ENCODE results near the gene BCL11A. TPM values are rescaled to one million over a fixed set of nuclear protein-coding genes. Genes with fewer than 3 reads are reported as not detected.

BCL11A gene
- total RNA-seq, 1 experiment from 2014 or later = 1.3 TPM

- peaks cover 5% of the 10 kb centered on the region for H3K4me1 ChIP-seq (ENCODE audit: insufficient read depth, low read length, poor library complexity, severe bottlenecking)
- no peak overlapping the region for H3K4me3 ChIP-seq (ENCODE audit: low read depth, low read length, poor library complexity, severe bottlenecking)
- ChIA-PET CTCF (no interaction called here), POLR2A (ENCODE audit: low non-redundant PET) (no interaction called here)
- no peak overlapping the region for H3K27ac ChIP-seq (ENCODE audit: low read depth, low read length, poor library complexity, severe bottlenecking)
- intact Hi-C loops (cut with micrococcal nuclease; ENCODE audit: unreplicated experiment) = no loop called here
- no peak for DNase-seq (ENCODE audit: low spot score)
- TF ChIP-seq EZH2 (IDR thresholded peaks at IDR 0.05; ENCODE audit: borderline replicate concordance, low read depth, low read length, poor library complexity, severe bottlenecking) (no peak), CTCF (conservative IDR thresholded peaks at IDR 0.05; ENCODE audit: low read depth, low read length) (no peak)
- no peaks in the 10 kb centered on the region for H3K36me3 ChIP-seq (ENCODE audit: insufficient read depth, low read length, poor library complexity, severe bottlenecking)
- no TSS peak for BruUV-seq (replicated peaks)
- no peaks in the 10 kb centered on the region for H3K9me3 ChIP-seq (ENCODE audit: low read depth, low read length, poor library complexity, severe bottlenecking)
- peaks cover 96% of the 10 kb centered on the region for H3K27me3 ChIP-seq (replicated peaks; ENCODE audit: insufficient read depth, low read depth, low read length, poor library complexity)
Observed at GRCh38 chr2:60532421-60532820, 21.0 kb downstream of the BCL11A start.

GRCh38 chr2:60531701-60532133 is 21.7 kb downstream of the BCL11A start:
- Histone ChIP-seq H3K4me1 (ENCODE audit: insufficient read depth, low read length, poor library complexity, severe bottlenecking) (peaks cover 5% of the 10 kb centered on the region), H3K36me3 (ENCODE audit: insufficient read depth, low read length, poor library complexity, severe bottlenecking) (no peaks in the 10 kb centered on the region), H3K27me3 (replicated peaks; ENCODE audit: insufficient read depth, low read depth, low read length, poor library complexity) (peaks cover 94% of the 10 kb centered on the region), H3K27ac (ENCODE audit: low read depth, low read length, poor library complexity, severe bottlenecking) (no peak overlapping the region), H3K4me3 (ENCODE audit: low read depth, low read length, poor library complexity, severe bottlenecking) (no peak overlapping the region), H3K9me3 (ENCODE audit: low read depth, low read length, poor library complexity, severe bottlenecking) (no peaks in the 10 kb centered on the region)
- intact Hi-C loops (cut with micrococcal nuclease; ENCODE audit: unreplicated experiment) = no loop called here
- no peak for DNase-seq (ENCODE audit: low spot score)
- TF ChIP-seq EZH2 (IDR thresholded peaks at IDR 0.05; ENCODE audit: borderline replicate concordance, low read depth, low read length, poor library complexity, severe bottlenecking) (no peak), CTCF (conservative IDR thresholded peaks at IDR 0.05; ENCODE audit: low read depth, low read length) (no peak)
- POLR2A ChIA-PET (ENCODE audit: low non-redundant PET) = no interaction called here
- no TSS peak for BruUV-seq (replicated peaks)
- CTCF ChIA-PET = no interaction called here

- CTCF ChIA-PET = no interaction called here
Observed at GRCh38 chr2:60530660-60531281, 22.7 kb downstream of the BCL11A start.

More at GRCh38 chr2:60530660-60531281, 22.7 kb downstream of the BCL11A start:
- Histone ChIP-seq H3K27me3 (replicated peaks; ENCODE audit: insufficient read depth, low read depth, low read length, poor library complexity) (peaks cover 94% of the 10 kb centered on the region), H3K4me1 (ENCODE audit: insufficient read depth, low read length, poor library complexity, severe bottlenecking) (peaks cover 5% of the 10 kb centered on the region), H3K36me3 (ENCODE audit: insufficient read depth, low read length, poor library complexity, severe bottlenecking) (no peaks in the 10 kb centered on the region), H3K27ac (ENCODE audit: low read depth, low read length, poor library complexity, severe bottlenecking) (no peak overlapping the region), H3K4me3 (ENCODE audit: low read depth, low read length, poor library complexity, severe bottlenecking) (no peak overlapping the region), H3K9me3 (ENCODE audit: low read depth, low read length, poor library complexity, severe bottlenecking) (no peaks in the 10 kb centered on the region)
- TF ChIP-seq CTCF (conservative IDR thresholded peaks at IDR 0.05; ENCODE audit: low read depth, low read length) (no peak), EZH2 (IDR thresholded peaks at IDR 0.05; ENCODE audit: borderline replicate concordance, low read depth, low read length, poor library complexity, severe bottlenecking) (no peak)
- DNase-seq (ENCODE audit: low spot score) = no peak
- POLR2A ChIA-PET (ENCODE audit: low non-redundant PET) = no interaction called here
- BruUV-seq (replicated peaks) = no TSS peak
- intact Hi-C loops (cut with micrococcal nuclease; ENCODE audit: unreplicated experiment) = no loop called here

Data from A673 (cell line).